Adipose tissue (tissue), 3 donors: ENCODE data around the gene LAMP1. TPM values are rescaled to one million over a fixed set of nuclear protein-coding genes. Genes with fewer than 3 reads are reported as not detected.
"Not testable (repeated sequence)": the region's sequence is repeated elsewhere in the genome, so short reads cannot be mapped to it uniquely, and the experiment has no call there.

ENCODE experiments used
- H3K27ac ChIP-seq: one replicate; pipeline ENCODE4 v1.5.1; 2013; ENCODE audit warnings: low read depth, low read length
- WGBS, 3 donors: extraction: QIAGEN DNeasy Blood & Tissue Kit; methylation state at CpG; one replicate each; pipeline ENCODE4 v1.1.7; 2013; 5-methylcytosine and 5-hydroxymethylcytosine counted together
- polyA plus RNA-seq, 3 donors: library from polyadenylated mRNA; stranded (reverse); fragments of 200-250 nt; gene quantifications; one replicate each; pipeline ENCODE4 v1.2.3, GENCODE V29; 2013
- donor health status: healthy with polysubstance abuse.
- donor health status: Bipolar disorder and iron deficiency.
- donor health status: healthy.

Gene LAMP1
- polyA plus RNA-seq, 3 donors = 46.6 to 101 (median 66.7) TPM

- WGBS, 3 donors = 8 to 11% (median 9%) methylated on average over 22 of the region's 22 CpGs
- no peak overlapping the region for H3K27ac ChIP-seq
These were observed 4.8 kb upstream of the LAMP1 start for GRCh38 chr13:113292021-113292862.

- no peak overlapping the region for H3K27ac ChIP-seq
- 69 to 81% (median 79%) methylated on average over 9 of the region's 9 CpGs for WGBS, 3 donors
These were observed 3.4 kb upstream of the LAMP1 start for GRCh38 chr13:113293686-113294085.

DNA sequence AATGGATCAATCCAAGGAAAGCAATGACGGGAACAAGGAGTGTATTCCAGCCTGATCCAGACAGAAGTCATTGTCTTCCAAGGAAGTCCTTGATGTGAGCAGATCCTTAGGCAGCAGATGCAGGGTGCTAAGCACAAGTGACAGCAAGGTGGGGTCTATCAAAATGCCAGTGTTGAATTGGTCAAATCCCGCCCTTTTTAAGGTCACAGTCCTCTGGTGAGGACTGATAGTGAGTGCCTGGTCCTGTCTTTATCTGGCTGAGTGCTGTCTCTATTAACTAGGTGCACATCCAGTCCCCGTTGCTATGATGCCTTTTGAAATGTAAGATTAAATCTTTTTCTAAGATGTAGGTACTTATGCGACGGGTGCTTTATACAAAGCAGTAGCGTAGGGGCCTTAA, 1.3 kb upstream of the LAMP1 start:
- 88 to 94% (median 88%) methylated on average over 6 of the region's 6 CpGs for WGBS, 3 donors
- no peak overlapping the region for H3K27ac ChIP-seq

DNA sequence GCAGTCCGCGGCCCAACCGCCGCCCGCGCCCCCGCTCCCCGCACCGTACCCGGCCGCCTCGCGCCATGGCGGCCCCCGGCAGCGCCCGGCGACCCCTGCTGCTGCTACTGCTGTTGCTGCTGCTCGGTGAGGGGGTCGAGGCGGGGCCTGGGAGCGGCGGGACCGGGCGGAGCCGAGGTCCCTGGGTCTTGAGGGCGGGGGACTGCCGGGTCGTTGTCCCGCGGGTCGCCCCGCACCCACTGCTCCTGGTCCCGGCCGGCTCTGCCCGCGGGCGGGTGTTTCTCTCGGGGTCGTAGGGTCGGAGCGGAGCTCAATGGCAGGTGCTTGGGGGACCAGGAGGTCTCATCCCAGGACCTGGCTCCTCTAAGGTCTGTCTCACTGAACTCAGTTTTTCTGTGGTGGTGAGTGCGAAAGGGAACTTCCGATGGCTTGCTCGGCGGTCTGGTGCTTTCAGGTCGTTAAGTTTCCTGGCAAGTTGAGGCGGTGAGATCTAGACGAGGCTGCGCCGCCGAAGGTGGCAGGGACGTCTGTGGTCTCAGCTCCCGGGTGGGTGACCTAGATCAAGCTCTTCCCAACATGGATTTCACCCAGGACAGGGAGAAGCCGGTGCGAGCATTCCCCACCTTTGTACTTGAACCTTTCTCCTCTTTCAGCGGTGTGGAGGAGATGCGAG, 467 bp downstream of the LAMP1 start:
- peak overlapping the region; percentile 12 for H3K27ac ChIP-seq
- 0% methylated on average over 39 to 58 of the region's 58 CpGs for WGBS, 3 donors

DNA sequence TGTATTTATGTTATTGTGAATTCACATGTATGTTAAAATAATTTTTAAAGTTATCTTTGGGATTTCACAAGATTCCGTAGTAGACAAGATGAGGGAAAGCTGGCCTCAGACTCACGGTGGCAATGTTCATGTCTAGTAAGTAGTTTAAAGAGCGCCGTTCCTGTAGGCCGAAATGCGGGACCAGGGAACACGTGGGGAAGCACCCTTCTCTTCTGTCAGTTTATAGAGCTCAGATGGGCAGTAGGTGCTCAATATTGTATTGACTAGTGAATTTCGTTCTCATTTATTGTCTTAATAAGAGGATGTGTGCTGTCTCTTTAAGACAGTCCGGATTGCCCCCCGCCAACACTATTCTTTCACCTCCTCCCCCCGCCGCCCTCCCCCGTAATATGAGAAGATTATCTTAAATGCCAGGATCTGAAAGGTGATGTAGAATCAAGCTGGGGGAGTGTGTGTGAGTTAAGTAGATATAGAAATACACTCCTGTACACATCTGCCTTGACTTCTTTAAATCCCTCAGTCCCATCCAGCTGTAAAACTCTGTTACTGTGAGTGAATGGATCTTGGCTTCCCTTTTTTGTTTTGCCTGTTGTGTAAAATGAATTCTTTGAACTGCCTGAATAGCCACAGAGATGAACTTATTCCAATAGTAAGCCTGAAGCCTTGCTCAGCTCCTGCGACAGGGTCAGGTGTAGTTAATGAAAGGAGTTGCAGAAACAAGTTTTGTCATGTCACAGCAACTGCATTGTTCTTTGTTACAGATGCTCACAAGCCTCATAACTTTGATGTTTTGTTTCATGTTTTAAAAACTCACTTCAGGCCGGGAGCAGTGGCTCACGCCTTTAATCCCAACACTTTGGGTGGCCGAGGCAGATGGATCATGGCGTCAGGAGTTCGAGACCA, 1.3 kb downstream of the LAMP1 start:
- 31 to 42% (median 42%) methylated on average over 19 of the region's 19 CpGs for WGBS, 3 donors
- H3K27ac ChIP-seq = peak overlapping the region; percentile 9

DNA sequence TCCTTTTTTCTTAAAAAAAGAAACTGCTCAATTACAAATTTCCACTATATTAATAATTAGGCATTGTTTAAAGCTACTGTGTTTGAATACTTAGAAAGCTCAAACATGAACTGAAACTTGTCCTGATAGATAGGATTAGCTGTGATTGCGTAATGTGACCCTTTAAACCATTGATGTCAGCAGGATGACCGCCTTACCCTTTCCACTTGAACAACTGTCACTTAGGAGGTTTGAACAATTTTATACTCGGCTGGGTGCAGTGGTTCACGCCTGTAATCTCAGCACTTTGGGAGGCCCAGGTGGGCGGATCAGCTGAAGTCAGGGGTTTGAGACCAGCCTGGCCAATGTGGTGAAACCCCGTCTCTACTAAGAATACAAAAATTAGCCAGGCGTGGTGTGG, 2.9 kb downstream of the LAMP1 start:
- 80 to 81% (median 80%) methylated on average over 7 of the region's 7 CpGs for WGBS, 3 donors
- no peak overlapping the region for H3K27ac ChIP-seq

DNA sequence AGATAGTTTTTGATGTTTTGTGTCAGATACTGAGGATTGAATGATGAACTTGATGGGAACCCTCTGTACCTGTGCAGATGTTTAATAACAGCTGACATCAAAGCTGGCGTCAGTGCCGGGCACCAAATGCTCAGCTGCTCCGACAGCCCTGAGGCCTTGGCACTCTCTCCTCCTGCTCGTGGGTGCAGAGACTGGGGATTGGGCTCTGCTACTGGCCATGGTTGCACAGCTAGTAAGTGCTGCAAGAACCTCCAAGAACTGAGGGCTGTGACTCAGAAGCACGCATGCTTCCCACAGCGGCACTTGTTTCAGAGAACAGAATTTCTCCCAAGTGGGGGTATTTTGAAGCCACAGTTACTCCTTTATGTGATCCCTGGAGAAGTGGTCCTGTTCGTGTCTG, 5.9 kb downstream of the LAMP1 start:
- 67 to 92% (median 91%) methylated on average over 7 of the region's 7 CpGs for WGBS, 3 donors
- H3K27ac ChIP-seq = no peak overlapping the region

GRCh38 chr13:113304121-113304520, 7.1 kb downstream of the LAMP1 start:
- WGBS, 3 donors = 92 to 94% (median 93%) methylated on average over 7 of the region's 7 CpGs
- H3K27ac ChIP-seq = no peak overlapping the region

DNA sequence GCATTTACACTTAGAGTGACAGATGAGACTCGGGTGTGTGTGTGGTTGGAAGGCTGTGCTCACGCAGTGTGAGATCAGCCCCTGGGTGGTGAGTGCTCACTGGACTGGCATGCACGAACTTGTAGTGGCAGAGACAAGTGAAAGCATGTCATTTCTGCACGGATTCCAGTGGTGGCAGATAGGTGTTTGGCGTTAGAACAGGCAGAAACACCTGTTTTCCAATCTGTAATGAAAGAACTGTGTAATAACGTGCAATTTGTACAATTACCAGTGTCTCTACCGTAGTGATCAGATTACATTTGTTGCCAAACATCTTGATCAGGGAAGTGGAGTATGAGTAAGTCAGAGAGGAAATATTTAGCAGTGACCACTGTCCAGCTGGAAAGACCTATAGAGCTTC, 8.2 kb downstream of the LAMP1 start:
- WGBS, 3 donors = 55 to 74% (median 68%) methylated on average over 7 of the region's 7 CpGs
- H3K27ac ChIP-seq = no peak overlapping the region

GRCh38 chr13:113307491-113307890, 10.5 kb downstream of the LAMP1 start:
- H3K27ac ChIP-seq = no peak overlapping the region

DNA sequence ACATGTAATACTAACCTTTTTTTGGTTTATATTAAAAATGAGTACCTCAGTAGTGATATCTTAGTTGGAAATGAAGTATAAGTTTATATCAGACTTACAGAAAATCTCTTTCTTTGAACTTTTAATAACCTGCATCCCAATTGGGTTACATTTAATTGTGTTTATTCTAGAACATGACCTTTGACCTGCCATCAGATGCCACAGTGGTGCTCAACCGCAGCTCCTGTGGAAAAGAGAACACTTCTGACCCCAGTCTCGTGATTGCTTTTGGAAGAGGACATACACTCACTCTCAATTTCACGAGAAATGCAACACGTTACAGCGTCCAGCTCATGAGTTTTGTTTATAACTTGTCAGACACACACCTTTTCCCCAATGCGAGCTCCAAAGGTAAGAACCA, 12.4 kb downstream of the LAMP1 start:
- 88 to 94% (median 93%) methylated on average over 6 of the region's 6 CpGs for whole genome bisulfite sequencing, 3 donors
- no peak overlapping the region for H3K27ac ChIP-seq

DNA sequence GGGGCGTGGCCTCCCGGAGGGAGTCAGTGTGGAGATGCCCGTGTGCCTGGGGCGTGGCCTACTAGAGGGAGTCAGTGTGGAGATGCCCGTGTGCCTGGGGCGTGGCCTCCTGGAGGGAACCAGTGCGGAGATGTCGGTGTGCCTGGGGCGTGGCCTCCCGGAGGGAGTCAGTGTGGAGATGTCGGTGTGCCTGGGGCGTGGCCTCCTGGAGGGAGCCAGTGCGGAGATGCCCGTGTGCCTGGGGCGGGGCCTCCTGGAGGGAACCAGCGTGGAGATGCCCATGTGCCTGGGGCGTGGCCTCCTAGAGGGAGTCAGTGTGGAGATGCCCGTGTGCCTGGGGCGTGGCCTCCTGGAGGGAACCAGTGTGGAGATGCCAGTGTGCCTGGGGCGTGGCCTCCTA, 17.1 kb downstream of the LAMP1 start:
- H3K27ac ChIP-seq = not testable (repeated sequence)
- WGBS, 3 donors = 94 to 96% (median 94%) methylated on average over 20 of the region's 20 CpGs

GRCh38 chr13:113314895-113315470, 17.9 kb downstream of the LAMP1 start:
- WGBS, 3 donors = 92 to 96% (median 93%) methylated on average over 22 to 23 of the region's 23 CpGs

DNA sequence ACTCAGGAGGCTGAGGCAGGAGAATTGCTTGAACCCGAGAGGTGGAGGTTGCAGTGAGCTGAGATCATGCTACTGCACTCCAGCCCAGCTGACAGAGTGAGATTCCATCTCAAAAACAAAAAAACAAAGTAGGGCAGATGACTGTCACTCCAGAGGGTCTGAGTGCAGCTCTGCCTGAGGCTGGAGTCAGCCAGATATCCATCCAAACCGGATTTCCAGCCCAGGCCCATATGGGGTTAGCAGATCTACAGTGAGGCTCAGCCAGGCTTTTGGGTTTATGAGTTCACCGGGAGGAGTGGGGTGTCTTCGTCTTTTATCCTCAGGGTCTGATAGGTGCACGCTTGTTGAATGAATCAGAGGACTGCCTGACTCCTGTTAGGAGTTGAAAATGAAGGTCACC, 19.0 kb downstream of the LAMP1 start:
- 82 to 96% (median 92%) methylated on average over 5 of the region's 5 CpGs for WGBS, 3 donors
- no peak overlapping the region for H3K27ac ChIP-seq

More at GRCh38 chr13:113314895-113315470, 17.9 kb downstream of the LAMP1 start:
- not testable (repeated sequence) for H3K27ac ChIP-seq

GRCh38 chr13:113317031-113317430, 20.0 kb downstream of the LAMP1 start:
- WGBS, 3 donors = 83 to 93% (median 89%) methylated on average over 12 of the region's 12 CpGs
- H3K27ac ChIP-seq = no peak overlapping the region

- WGBS, 3 donors = 90 to 97% (median 92%) methylated on average over 18 of the region's 18 CpGs
- no peak overlapping the region for H3K27ac ChIP-seq
These were observed 21.9 kb downstream of the LAMP1 start for GRCh38 chr13:113318956-113319355.

DNA sequence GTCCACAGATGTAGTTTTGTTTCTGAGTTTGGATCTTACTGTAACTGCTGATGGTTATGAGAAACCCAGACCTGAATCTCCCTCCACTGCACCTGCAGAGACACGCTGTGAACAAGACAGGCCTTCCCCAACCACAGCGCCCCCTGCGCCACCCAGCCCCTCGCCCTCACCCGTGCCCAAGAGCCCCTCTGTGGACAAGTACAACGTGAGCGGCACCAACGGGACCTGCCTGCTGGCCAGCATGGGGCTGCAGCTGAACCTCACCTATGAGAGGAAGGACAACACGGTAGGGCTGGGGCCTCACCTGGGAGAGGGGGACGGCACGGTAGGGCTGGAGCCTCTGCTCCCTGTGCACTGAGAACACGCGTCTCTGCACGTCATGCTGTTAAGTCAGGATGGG, 22.3 kb downstream of the LAMP1 start:
- WGBS, 3 donors = 91 to 94% (median 93%) methylated on average over 12 to 14 of the region's 14 CpGs

GRCh38 chr13:113320226-113320875, 23.3 kb downstream of the LAMP1 start:
- no peak overlapping the region for H3K27ac ChIP-seq
- 90 to 94% (median 93%) methylated on average over 19 of the region's 19 CpGs for WGBS, 3 donors

More for the DNA sequence above, 22.3 kb downstream of the LAMP1 start:
- H3K27ac ChIP-seq = no peak overlapping the region
